Activated naive CD4-positive, alpha-beta T cell (primary cell): Measurements from ENCODE around the gene PFKFB4.
"Not testable (repeated sequence)": the region's sequence is repeated elsewhere in the genome, so short reads cannot be mapped to it uniquely, and the experiment has no call there.

Source experiments
- DNase-seq, 4 experiments: peaks; one replicate each; lab custom pipeline; 2025; lab: John Stamatoyannopoulos, UW

Gene PFKFB4

GRCh38 chr3:48530701-48531100 is 25.9 kb downstream of the PFKFB4 start:
- not testable (repeated sequence) for DNase-seq

- DNase-seq = no peak
These were observed 27.8 kb downstream of the PFKFB4 start for GRCh38 chr3:48528754-48529153.

GRCh38 chr3:48528048-48528447 is 28.6 kb downstream of the PFKFB4 start:
- DNase-seq = no peak

GRCh38 chr3:48524970-48525369 is 31.6 kb downstream of the PFKFB4 start:
- no peak for DNase-seq

GRCh38 chr3:48521635-48522034 is 35.0 kb downstream of the PFKFB4 start:
- no peak for DNase-seq

- DNase-seq = no peak
These were observed 37.3 kb downstream of the PFKFB4 start for GRCh38 chr3:48519277-48519643.

GRCh38 chr3:48518638-48519276 is 37.8 kb downstream of the PFKFB4 start:
- DNase-seq = peak in 1 of 4 experiments; percentile 9

- DNase-seq = no peak
These were observed 38.5 kb downstream of the PFKFB4 start for GRCh38 chr3:48518069-48518468.

- DNase-seq = peak in 1 of 4 experiments; percentile 12
These were observed 40.0 kb downstream of the PFKFB4 start for GRCh38 chr3:48516571-48516970.

GRCh38 chr3:48514431-48515227 is 42.0 kb downstream of the PFKFB4 start:
- DNase-seq = no peak

GRCh38 chr3:48511551-48511950 is 45.1 kb downstream of the PFKFB4 start:
- DNase-seq = no peak

- DNase-seq = peak in 2 of 4 experiments; percentile 52 to 66
These were observed 49.1 kb downstream of the PFKFB4 start for GRCh38 chr3:48507256-48508061.

- DNase-seq = no peak
These were observed 50.6 kb downstream of the PFKFB4 start for GRCh38 chr3:48505968-48506504.

GRCh38 chr3:48505146-48505545 is 51.5 kb downstream of the PFKFB4 start:
- DNase-seq = no peak

GRCh38 chr3:48504051-48504946 is 52.3 kb downstream of the PFKFB4 start, which contains the start of gene SHISA5:
TSS of gene SHISA5 (minus strand) at chr3:48504174. CDS start at chr3:48504094, 80 bp downstream.
- DNase-seq = peak in 2 of 4 experiments; percentile 25 to 55

- DNase-seq = peak in 1 of 4 experiments; percentile 16
These were observed 53.1 kb downstream of the PFKFB4 start for GRCh38 chr3:48503401-48504050.

- no peak for DNase-seq
These were observed 53.9 kb downstream of the PFKFB4 start for GRCh38 chr3:48502728-48503168.

- no peak for DNase-seq
These were observed 54.5 kb downstream of the PFKFB4 start for GRCh38 chr3:48502121-48502520.

GRCh38 chr3:48501196-48501595 is 55.4 kb downstream of the PFKFB4 start:
- DNase-seq = no peak

GRCh38 chr3:48500656-48501055 is 55.9 kb downstream of the PFKFB4 start:
- DNase-seq = no peak

- DNase-seq = no peak
These were observed 63.5 kb downstream of the PFKFB4 start for GRCh38 chr3:48493203-48493501.
